OCI-LY7 (cell line): ENCODE data around the gene ACOXL. TPM values are rescaled to one million over a fixed set of nuclear protein-coding genes. Genes with fewer than 3 reads are reported as not detected.

ENCODE experiments used
- BruUV-seq: library from RNA; stranded (reverse); fragments of 400-500 nt; replicated peaks from 2 replicates; lab custom pipeline; 2021; lab: Mats Ljungman, UMichigan
- CTCF ChIA-PET: fragments of 300-600 bp; sonication (Branson Sonifier 250); formaldehyde crosslinking; loops from one replicate; lab custom pipeline; 2022; ENCODE audit warnings: antibody characterized with exemption; ENCODE audit not compliant: unreplicated experiment; lab: Charles Lee
- POLR2A ChIA-PET: fragments of 300-600 bp; sonication (Branson Sonifier 250); formaldehyde crosslinking; loops from one replicate; lab custom pipeline; 2022; ENCODE audit warnings: antibody characterized with exemption; lab: Charles Lee
- DNase-seq: peaks from one replicate; pipeline ENCODE4 v3.0.0-alpha.2; 2015; ENCODE audit warnings: low spot score
- H2AFZ ChIP-seq: fragments of 200-600 bp; sonication (generic), shearing (Covaris generic); 2 replicates; pipeline ENCODE4 v1.6.1; 2014; ENCODE audit warnings: mild to moderate bottlenecking, antibody characterized with exemption, low read length, moderate library complexity
- H3K27ac ChIP-seq: fragments of 200-600 bp; sonication (generic); 2 replicates; pipeline ENCODE4 v1.5.1; 2014; ENCODE audit warnings: mixed run types, low read depth, mild to moderate bottlenecking, moderate library complexity, low read length, inconsistent platforms; ENCODE audit not compliant: poor library complexity, severe bottlenecking
- H3K36me3 ChIP-seq: fragments of 200-600 bp; sonication (generic); 2 replicates; pipeline ENCODE4 v1.6.1; 2014; ENCODE audit warnings: mild to moderate bottlenecking, antibody characterized with exemption, low read length, moderate library complexity, mixed read lengths; ENCODE audit not compliant: insufficient read depth
- H3K4me1 ChIP-seq: fragments of 200-600 bp; sonication (generic); 2 replicates; pipeline ENCODE4 v1.5.1; 2014; ENCODE audit warnings: mild to moderate bottlenecking, low read length; ENCODE audit not compliant: insufficient read depth, poor library complexity, severe bottlenecking
- H3K4me2 ChIP-seq: fragments of 200-600 bp; sonication (generic); 2 replicates; pipeline ENCODE4 v1.6.1; 2014; ENCODE audit warnings: mild to moderate bottlenecking, low read length
- H3K4me3 ChIP-seq: fragments of 200-600 bp; sonication (generic); 2 replicates; pipeline ENCODE4 v1.5.1; 2014; ENCODE audit warnings: mild to moderate bottlenecking, low read depth, low read length; ENCODE audit not compliant: poor library complexity, severe bottlenecking
- H3K79me2 ChIP-seq: fragments of 200-600 bp; sonication (generic); 2 replicates; pipeline ENCODE4 v1.6.1; 2016; ENCODE audit warnings: low read depth, mild to moderate bottlenecking, low read length, moderate library complexity, mixed read lengths; ENCODE audit not compliant: insufficient read depth
- H3K9me2 ChIP-seq: fragments of 200-600 bp; sonication (generic); 2 replicates; pipeline ENCODE4 v1.6.1; 2016; ENCODE audit warnings: mild to moderate bottlenecking, low read length, mixed read lengths; ENCODE audit not compliant: insufficient read depth
- H3K9me3 ChIP-seq: fragments of 200-600 bp; sonication (generic); 2 replicates; pipeline ENCODE4 v1.6.1; 2014; ENCODE audit warnings: mild to moderate bottlenecking, mixed run types, low read length, mixed read lengths
- H4K20me1 ChIP-seq: fragments of 200-600 bp; sonication (generic); 2 replicates; pipeline ENCODE4 v1.6.1; 2014; ENCODE audit warnings: mild to moderate bottlenecking, antibody characterized with exemption, low read length, moderate library complexity, mixed read lengths; ENCODE audit not compliant: insufficient read depth
- EZH2phosphoT487 ChIP-seq: fragments of 200-600 bp; sonication (generic); IDR thresholded peaks from 2 replicates; pipeline ENCODE4 v1.6.1; 2018; ENCODE audit warnings: low read depth, borderline replicate concordance, mild to moderate bottlenecking, mixed run types, antibody characterized with exemption, low read length, moderate library complexity, mixed read lengths
- intact Hi-C: fragments of 100-400 bp; cut with micrococcal nuclease; formaldehyde crosslinking; loops from one replicate; pipeline ENCODE4 v1.10.0; 2022; ENCODE audit not compliant: unreplicated experiment
- total RNA-seq, 2 experiments: library from RNA; depleted of rRNA in 1 of 2; stranded (reverse); fragments of >200 nt in 1 of 2; shearing (Covaris generic) in 1 of 2; gene quantifications; 2 replicates each; pipeline ENCODE4 v1.2.3, GENCODE V29; 2014 to 2022
- TF ChIP-seq, protein P1 (sequence below): fragments of 200-600 bp; sonication (generic); conservative IDR thresholded peaks from 2 replicates; pipeline ENCODE4 v1.5.1; 2014; ENCODE audit warnings: mild to moderate bottlenecking, antibody characterized with exemption, low read length, moderate library complexity, mixed read lengths

Gene ACOXL
- total RNA-seq, 2 experiments from 2014 or later: 1.4 TPM; not detected in 1

GRCh38 chr2:110785439-110785838 lies 53.1 kb downstream of the ACOXL start:
- TF ChIP-seq EZH2phosphoT487: no peak
- TF ChIP-seq, protein P1, sequence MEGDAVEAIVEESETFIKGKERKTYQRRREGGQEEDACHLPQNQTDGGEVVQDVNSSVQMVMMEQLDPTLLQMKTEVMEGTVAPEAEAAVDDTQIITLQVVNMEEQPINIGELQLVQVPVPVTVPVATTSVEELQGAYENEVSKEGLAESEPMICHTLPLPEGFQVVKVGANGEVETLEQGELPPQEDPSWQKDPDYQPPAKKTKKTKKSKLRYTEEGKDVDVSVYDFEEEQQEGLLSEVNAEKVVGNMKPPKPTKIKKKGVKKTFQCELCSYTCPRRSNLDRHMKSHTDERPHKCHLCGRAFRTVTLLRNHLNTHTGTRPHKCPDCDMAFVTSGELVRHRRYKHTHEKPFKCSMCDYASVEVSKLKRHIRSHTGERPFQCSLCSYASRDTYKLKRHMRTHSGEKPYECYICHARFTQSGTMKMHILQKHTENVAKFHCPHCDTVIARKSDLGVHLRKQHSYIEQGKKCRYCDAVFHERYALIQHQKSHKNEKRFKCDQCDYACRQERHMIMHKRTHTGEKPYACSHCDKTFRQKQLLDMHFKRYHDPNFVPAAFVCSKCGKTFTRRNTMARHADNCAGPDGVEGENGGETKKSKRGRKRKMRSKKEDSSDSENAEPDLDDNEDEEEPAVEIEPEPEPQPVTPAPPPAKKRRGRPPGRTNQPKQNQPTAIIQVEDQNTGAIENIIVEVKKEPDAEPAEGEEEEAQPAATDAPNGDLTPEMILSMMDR: no peak
- Histone ChIP-seq H3K4me1 (no peaks in the 10 kb centered on the region), H3K27ac (no peak overlapping the region), H2AFZ (no peak overlapping the region), H3K79me2 (no peaks in the 10 kb centered on the region), H3K36me3 (no peaks in the 10 kb centered on the region), H3K9me2 (no peaks in the 10 kb centered on the region), H3K9me3 (0 out of 2 replicates have a peak, but pooled peaks cover 5% of the 10 kb centered on the region), H3K4me3 (no peak overlapping the region), H4K20me1 (no peaks in the 10 kb centered on the region), H3K4me2 (no peak overlapping the region)
- ChIA-PET POLR2A (no interaction called here), CTCF (no interaction called here)
- intact Hi-C loops: no loop called here
- BruUV-seq: no TSS peak
- no peak for DNase-seq

DNA sequence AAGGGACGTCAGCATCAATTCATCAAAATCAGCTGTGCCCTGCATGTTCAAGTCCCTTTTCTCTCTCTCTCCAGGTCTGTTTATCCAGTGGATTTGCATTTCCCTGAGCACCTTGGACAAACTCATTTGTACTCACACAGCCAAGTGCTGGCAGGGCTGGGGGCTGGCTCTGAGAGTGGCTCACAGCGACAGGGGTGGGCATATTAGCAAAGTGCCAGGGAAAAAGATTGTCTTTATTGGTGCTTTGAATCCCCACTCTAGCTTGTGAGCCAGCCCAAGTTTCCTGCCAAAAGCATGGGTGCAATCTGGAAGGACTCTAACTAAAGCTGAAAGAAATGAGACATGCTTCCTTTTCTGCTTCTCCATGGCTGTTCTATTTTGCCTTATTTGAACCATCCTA lies 56.6 kb downstream of the ACOXL start:
- Histone ChIP-seq H3K4me1 (no peaks in the 10 kb centered on the region), H4K20me1 (no peaks in the 10 kb centered on the region), H2AFZ (no peak overlapping the region), H3K4me2 (no peak overlapping the region), H3K36me3 (no peaks in the 10 kb centered on the region), H3K9me2 (no peaks in the 10 kb centered on the region), H3K9me3 (0 out of 2 replicates have a peak, but pooled peaks cover 5% of the 10 kb centered on the region), H3K27ac (no peak overlapping the region), H3K79me2 (no peaks in the 10 kb centered on the region), H3K4me3 (no peak overlapping the region)
- intact Hi-C loops: no loop called here
- POLR2A ChIA-PET: no interaction called here
- no peak for TF ChIP-seq EZH2phosphoT487
- TF ChIP-seq, protein P1: no peak
- no TSS peak for BruUV-seq
- no peak for DNase-seq
- CTCF ChIA-PET: no interaction called here

DNA sequence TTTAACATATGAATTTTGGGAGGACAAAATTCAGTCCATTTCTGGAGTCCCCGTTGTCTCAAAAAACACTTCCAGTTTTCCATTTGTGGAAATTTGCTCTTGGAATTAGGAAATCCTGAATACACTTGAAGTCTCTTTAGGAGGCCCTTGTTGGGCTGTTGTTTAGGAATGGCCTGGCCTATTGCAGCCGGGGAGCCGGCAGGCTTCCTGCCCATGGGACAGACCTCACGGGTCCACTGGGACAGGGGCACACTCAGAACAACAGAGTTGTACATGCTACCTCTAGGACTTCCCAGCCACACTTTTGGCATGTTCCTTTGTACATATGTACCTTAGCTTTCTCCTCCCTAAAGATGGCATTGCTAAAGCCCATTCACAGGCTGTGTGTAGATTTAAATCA lies 57.3 kb downstream of the ACOXL start:
- intact Hi-C loops: no loop called here
- Histone ChIP-seq H3K36me3 (no peaks in the 10 kb centered on the region), H3K4me2 (no peak overlapping the region), H3K4me3 (no peak overlapping the region), H2AFZ (no peak overlapping the region), H3K27ac (no peak overlapping the region), H3K9me3 (0 out of 2 replicates have a peak, but pooled peaks cover 5% of the 10 kb centered on the region), H3K9me2 (no peaks in the 10 kb centered on the region), H3K79me2 (no peaks in the 10 kb centered on the region), H3K4me1 (no peaks in the 10 kb centered on the region), H4K20me1 (no peaks in the 10 kb centered on the region)
- ChIA-PET CTCF (no interaction called here), POLR2A (no interaction called here)
- no peak for DNase-seq
- BruUV-seq: no TSS peak
- no peak for TF ChIP-seq EZH2phosphoT487
- TF ChIP-seq, protein P1: no peak
